NCI-H524 (cell line): Measurements from ENCODE around the gene UNC79.

Experiments used
- DNase-seq, 2 experiments: peaks; one replicate each; lab custom pipeline; 2025; lab: John Stamatoyannopoulos, UW

Gene UNC79

GRCh38 chr14:93708800-93709199 is 278.1 kb downstream of the UNC79 start:
- no peak for DNase-seq

- no peak for DNase-seq
These were observed 278.5 kb downstream of the UNC79 start for GRCh38 chr14:93709249-93709648.

- no peak for DNase-seq
These were observed 281.5 kb downstream of the UNC79 start for GRCh38 chr14:93712079-93712837.

GRCh38 chr14:93712838-93713724 is 282.3 kb downstream of the UNC79 start:
- DNase-seq = peak; percentile 22 to 61

- no peak for DNase-seq
These were observed 283.1 kb downstream of the UNC79 start for GRCh38 chr14:93713726-93714405.

GRCh38 chr14:93714605-93715004 is 283.9 kb downstream of the UNC79 start:
- DNase-seq = no peak

GRCh38 chr14:93715279-93715927 is 284.7 kb downstream of the UNC79 start:
- DNase-seq = no peak

GRCh38 chr14:93716002-93716745 is 285.4 kb downstream of the UNC79 start:
- DNase-seq = no peak

GRCh38 chr14:93716746-93717667 is 286.3 kb downstream of the UNC79 start:
- no peak for DNase-seq

GRCh38 chr14:93717668-93718320 is 287.1 kb downstream of the UNC79 start:
- no peak for DNase-seq

GRCh38 chr14:93719256-93719655 is 288.5 kb downstream of the UNC79 start:
- DNase-seq = no peak

- DNase-seq = no peak
These were observed 289.5 kb downstream of the UNC79 start for GRCh38 chr14:93720076-93720815.

GRCh38 chr14:93720981-93721483 is 290.3 kb downstream of the UNC79 start:
- DNase-seq = no peak

GRCh38 chr14:93723001-93723400 is 292.3 kb downstream of the UNC79 start:
- no peak for DNase-seq

- no peak for DNase-seq
These were observed 294.4 kb downstream of the UNC79 start for GRCh38 chr14:93725002-93725582.

- no peak for DNase-seq
These were observed 295.3 kb downstream of the UNC79 start for GRCh38 chr14:93725993-93726392.

GRCh38 chr14:93727039-93727740 is 296.5 kb downstream of the UNC79 start:
- no peak for DNase-seq
